HK-2 (cell line): ENCODE results near the gene TBC1D24.
A peak's percentile ranks its signal among the peaks of the same experiment; 100 is the strongest.
"Not testable (repeated sequence)": the region's sequence is repeated elsewhere in the genome, so short reads cannot be mapped to it uniquely, and the experiment has no call there.

Experiments
- DNase-seq: peaks from one replicate; pipeline ENCODE4 v3.0.0-alpha.2; 2018; ENCODE audit not compliant: unreplicated experiment

TBC1D24 gene

GRCh38 chr16:2474877-2475412 is at the start of gene TBC1D24:
TSS of gene TBC1D24 (plus strand) at chr16:2475127. CDS start at chr16:2496149, 21,022 bp downstream.
- DNase-seq: peak; percentile 76

- DNase-seq: no peak
These were observed 49.0 kb upstream of the TBC1D24 start for GRCh38 chr16:2425825-2426430.

DNA sequence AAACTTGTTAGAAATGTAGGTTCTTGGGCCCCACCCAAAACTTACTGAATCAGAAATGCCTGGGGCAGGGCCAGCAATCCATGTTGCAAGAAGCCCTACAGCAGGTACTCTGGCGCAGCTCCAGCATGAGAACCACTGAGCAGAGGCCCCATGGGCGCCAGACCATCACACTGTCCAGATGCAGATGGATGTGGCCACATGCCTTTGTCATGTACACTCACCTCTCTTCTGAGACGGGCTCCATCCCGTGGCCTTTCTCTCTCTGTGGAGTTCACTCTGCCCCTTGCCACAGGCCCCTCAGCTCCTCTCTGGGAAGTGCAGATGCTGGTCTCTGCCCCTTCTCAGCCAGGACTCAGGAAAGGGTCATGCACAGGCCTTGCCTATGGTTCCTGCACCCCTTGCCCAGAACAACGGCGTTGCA is 48.0 kb upstream of the TBC1D24 start:
- DNase-seq: no peak

- DNase-seq: no peak
These were observed 47.4 kb upstream of the TBC1D24 start for GRCh38 chr16:2427526-2427925.

DNA sequence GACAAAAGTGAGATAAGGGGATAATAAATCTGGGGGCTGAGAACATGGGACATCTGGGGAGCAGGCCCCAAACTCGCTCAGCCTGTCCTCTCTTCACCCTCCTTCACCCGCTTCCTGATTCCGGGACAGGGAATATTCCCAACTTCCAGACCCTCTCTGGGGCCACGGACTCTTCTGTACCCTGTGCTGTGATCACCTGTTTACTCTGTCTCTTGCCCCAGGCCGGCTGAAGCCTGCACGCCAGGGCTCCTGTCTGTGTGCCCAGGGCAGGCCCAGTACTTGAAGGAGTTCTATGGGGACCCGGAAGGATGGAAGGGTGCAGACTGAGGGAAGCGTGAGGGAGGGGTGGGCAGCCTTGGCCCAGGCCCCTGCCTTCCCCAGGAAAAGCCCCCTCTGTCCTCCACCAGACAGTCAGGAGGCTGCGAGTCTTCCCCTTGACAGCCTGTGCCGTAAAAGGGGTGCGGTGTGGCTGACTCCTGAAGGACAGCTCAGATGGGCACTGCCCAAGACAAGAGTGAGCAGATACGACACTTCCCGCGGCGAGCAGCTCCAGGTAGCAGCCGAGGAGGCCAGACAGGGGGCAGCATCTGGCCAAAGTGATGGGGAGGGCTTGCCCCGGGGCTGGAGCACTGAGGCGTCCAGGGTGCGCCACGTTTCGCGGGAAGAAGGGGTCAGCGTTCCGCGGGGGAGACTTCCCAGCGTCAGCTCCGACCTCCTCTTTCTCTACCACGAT is 46.7 kb upstream of the TBC1D24 start:
- DNase-seq: peak; percentile 65

DNA sequence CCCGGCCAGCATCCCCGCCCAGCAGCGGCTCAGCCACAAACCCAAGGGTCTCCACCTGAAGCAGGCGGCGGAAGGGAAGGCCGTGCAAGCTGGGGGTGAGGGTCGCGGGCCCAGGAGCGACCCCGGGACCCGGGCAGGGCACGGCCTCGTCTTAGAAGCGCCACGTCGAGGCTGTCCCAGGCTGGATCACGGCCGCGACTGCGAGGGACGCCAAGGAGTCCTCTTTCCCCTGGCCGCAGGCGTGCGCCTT is 46.2 kb upstream of the TBC1D24 start:
- DNase-seq: no peak

- peak; percentile 95 for DNase-seq
These were observed 45.7 kb upstream of the TBC1D24 start, which contains the start of gene CCNF for GRCh38 chr16:2429034-2429770. TSS of gene CCNF (plus strand) at chr16:2429447. CDS start at chr16:2429482, 35 bp downstream.

DNA sequence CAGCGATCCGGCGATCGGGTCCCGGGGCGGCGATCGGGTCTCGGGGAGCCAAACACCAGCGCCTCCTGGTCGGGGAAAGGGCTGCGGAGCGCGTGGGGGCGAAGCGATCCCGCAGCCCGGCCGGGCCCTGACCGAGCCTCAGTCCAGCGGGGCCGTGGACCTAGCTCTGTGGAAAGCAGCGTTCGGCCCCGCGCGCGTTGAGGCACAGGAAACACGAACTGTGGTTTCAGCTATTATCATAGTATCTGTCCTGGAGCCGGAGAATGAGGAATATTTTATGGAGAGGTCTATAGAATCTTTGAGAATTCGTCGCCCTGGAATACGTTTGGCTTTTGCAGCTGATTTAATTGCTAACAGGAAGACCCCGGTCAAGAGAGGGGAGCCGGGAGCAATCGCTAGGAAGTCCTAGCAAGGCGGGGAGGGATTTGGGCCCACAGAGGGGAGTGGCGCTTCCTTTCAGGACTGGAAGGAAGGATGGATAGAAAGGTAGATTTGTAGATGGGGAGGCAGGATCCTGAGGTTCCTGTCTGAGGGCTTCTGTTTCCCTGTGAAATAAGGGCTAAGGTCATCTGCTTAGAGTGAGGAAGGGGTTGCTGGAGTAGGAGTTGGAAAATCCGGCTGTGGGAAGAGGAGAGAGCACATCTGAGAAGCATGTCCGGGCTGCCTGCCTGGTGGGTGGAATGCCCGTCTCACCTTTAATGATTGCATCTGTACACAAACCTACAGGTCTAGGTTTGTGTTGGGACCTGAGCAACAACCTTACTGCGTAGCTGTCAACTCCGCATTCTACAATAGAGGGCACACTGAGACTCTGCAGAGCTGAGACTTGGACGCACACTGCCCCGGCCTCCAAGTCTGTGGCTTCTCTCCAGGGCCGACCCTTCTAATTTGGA is 44.9 kb upstream of the TBC1D24 start:
- no peak for DNase-seq

GRCh38 chr16:2432286-2432685 is 42.6 kb upstream of the TBC1D24 start:
- no peak for DNase-seq

- no peak for DNase-seq
These were observed 42.0 kb upstream of the TBC1D24 start for GRCh38 chr16:2432801-2433505.

GRCh38 chr16:2435236-2435635 is 39.7 kb upstream of the TBC1D24 start:
- DNase-seq: not testable (repeated sequence)

DNA sequence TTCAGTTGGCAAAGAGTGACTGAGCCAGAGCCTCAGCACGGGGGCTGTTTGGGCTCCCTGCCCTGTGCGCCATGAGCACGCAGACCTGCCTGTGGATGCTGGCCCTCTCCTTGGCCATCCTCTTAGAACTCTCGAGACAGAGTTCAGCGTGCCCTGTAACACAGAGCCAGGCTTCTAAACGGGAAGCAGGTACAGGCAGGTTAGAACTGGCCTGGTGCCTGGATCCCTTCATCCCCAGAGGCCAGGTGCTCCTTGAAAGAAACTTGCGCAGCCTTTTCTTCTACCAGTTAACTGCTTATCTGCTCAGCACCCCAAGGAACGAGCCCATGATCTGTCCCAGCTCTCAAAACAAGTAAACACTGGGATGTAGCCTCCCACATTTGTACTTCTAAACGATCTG is 38.8 kb upstream of the TBC1D24 start:
- DNase-seq: no peak

DNA sequence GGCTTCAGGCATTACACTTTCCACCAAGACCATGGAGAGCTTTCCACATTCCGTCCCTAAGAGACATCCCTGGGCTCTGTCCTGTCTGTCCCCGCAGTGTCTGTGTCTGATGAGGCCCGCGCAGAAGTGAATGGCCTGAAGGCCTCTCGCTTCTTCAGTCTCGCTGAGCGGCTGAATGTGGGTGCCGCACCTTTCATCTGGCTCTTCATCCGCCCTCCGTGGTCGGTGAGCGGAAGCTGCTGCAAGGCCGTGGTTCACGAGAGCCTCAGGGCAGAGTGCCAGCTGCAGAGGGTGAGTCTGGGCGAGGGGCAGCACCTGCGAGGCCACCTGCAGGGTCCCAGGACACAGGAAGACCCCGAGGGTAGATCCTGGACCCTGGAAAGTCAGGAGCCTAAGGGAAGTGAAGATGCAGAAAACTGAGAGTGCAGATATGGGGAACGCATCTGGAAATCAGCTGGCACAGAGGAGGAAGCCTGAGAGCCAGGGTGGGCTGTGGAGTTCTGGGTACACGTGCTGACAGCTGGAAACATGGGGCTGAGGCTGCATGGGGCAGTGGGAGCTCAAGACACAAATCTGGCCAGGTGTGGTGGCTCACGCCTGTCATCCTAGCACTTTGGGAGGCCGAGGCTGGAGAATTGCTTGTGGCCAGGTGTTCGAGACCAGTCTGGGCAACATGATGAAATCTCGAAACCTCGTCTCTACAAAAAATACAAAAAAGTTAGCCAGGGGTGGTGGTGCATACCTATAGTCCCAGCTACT is 37.7 kb upstream of the TBC1D24 start:
- no peak for DNase-seq

DNA sequence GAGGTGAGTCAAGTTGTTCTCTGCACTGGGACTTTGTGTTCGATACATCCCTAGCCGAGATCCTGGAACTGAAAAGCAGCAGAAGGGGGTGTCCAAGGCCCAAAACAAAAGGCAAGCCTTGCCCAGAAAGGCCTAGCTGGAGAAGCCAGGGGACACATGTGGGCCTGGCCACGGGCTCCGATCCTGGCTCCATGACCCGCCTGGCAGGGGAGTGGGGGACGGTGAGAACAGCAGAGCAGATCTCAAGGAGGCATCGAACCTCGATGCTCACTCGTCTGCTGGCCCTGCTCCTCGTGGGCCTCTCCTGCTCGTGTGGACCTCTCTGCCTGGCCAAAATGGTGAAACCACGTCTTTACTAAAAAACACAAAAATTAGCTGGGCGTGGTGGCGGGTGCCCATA is 36.8 kb upstream of the TBC1D24 start:
- no peak for DNase-seq

DNA sequence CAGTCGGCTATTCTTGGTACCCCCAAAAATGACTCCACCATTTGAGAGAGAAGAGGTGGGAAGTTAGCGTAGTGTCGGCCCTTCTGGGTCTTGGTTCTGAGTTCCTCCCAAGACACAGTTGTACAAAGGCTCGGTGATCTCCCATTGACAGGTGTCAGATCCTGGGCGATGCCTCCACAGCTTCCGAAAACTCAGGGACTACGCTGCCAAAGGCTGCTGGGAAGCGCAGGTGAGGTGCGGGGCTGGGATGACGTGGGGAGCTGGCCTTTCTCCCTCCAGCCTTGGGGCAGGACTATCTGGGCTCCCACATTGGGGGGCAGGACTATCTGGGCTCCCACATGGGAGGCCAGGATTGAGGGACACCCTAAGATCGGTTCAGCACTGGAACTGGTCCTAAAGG is 35.3 kb upstream of the TBC1D24 start:
- DNase-seq: no peak

DNA sequence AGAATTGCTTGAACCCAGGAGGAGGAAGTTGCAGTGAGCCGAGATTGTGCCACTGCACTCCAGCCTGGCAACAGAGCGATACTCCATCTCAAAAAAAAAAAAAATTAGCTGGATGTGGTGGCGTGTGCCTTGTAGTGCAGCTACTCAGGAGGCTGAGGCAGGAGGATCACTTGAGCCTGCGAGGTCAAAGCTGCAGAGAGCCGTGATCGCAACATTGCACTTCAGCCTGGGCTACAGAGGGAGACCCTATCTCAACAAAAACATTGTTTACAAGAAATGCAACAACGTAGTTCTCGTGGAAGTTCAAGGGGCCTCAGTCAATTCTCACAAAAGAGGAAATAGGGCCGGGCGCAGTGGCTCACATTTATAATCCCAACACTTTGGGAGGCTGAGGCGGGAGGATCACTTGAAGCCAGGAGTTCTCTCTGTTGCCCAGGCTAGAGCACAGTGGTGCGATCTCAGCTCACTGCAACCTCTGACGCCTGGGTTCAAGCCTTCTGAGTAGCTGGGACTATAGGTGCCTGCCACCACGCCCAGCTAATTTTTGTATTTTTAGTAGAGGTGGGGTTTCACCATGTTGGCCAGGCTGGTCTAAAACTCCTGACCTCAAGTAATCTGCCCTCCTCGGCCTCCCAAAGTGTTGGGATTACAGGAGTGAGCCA is 33.7 kb upstream of the TBC1D24 start:
- DNase-seq: not testable (repeated sequence)

GRCh38 chr16:2443555-2443954 is 31.4 kb upstream of the TBC1D24 start:
- DNase-seq: no peak

- DNase-seq: no peak
These were observed 26.9 kb upstream of the TBC1D24 start for GRCh38 chr16:2447920-2448583.

- no peak for DNase-seq
These were observed 25.8 kb upstream of the TBC1D24 start for GRCh38 chr16:2449118-2449517.
